ENCODE measurements around the gene ARHGEF6.

- no peak for TF ChIP-seq EZH2phosphoT487 (conservative IDR thresholded peaks at IDR 0.05; ENCODE audit: low read length)
- no peak for TF ChIP-seq CTCF (IDR thresholded peaks at IDR 0.05; ENCODE audit: insufficient read depth, low read length, poor library complexity, severe bottlenecking)
Observed at GRCh38 chrX:136658151-136658550, 122.6 kb downstream of the ARHGEF6 start.
